Endothelial cell of umbilical vein (primary cell): ENCODE results near the gene ZNF263. TPM values are rescaled to one million over a fixed set of nuclear protein-coding genes. Genes with fewer than 3 reads are reported as not detected.
A peak's percentile ranks its signal among the peaks of the same experiment; 100 is the strongest.

Source experiments
- BruUV-seq: library from RNA; stranded (reverse); fragments of 400-500 nt; replicated peaks from 2 replicates; lab custom pipeline; 2021; lab: Mats Ljungman, UMichigan
- CTCF ChIA-PET: fragments of 300-600, 350-600 bp; sonication (Branson Sonifier 250); formaldehyde crosslinking; loops from one replicate; lab custom pipeline; 2021; ENCODE audit warnings: antibody characterized with exemption, inconsistent platforms; lab: Charles Lee
- POLR2A ChIA-PET: fragments of 300-600, 350-600 bp; sonication (Branson Sonifier 250); formaldehyde crosslinking; loops from one replicate; lab custom pipeline; 2021; ENCODE audit warnings: antibody characterized with exemption, inconsistent platforms; lab: Charles Lee
- DNase-seq: peaks from one replicate; pipeline ENCODE4 v3.0.0-alpha.2; 2011; ENCODE audit warnings: low read depth, low spot score
- FAIRE-seq: peaks from 2 replicates; lab custom pipeline; 2011; peaks lifted over from hg19 to GRCh38; lab: Jason Lieb, UNC
- H2AFZ ChIP-seq: 2 replicates; pipeline ENCODE4 v1.6.0; 2012; ENCODE audit warnings: low read depth, low read length, control low read depth, inconsistent platforms
- H3K27ac ChIP-seq: 2 replicates; pipeline ENCODE4 v1.5.1; 2011; ENCODE audit warnings: low read depth, mild to moderate bottlenecking, control low read depth, low read length, moderate library complexity; ENCODE audit not compliant: insufficient read depth
- H3K27me3 ChIP-seq, 2 experiments: 2 replicates each; pipeline versions ENCODE4 v1.6.0 to v1.6.1; 2011; ENCODE audit warnings: low read length in 2 of 2, mixed read lengths in 1 of 2; ENCODE audit not compliant: control insufficient read depth in 2 of 2, insufficient read depth in 2 of 2
- H3K36me3 ChIP-seq, 2 experiments: 2 replicates in 1 of 2; 3 replicates in 1 of 2; pipeline ENCODE4 v1.5.1; 2011; ENCODE audit warnings: low read length in 2 of 2, mild to moderate bottlenecking in 1 of 2, moderate library complexity in 1 of 2; ENCODE audit not compliant: control insufficient read depth in 2 of 2, insufficient read depth in 2 of 2; ENCODE audit errors: extremely low read depth in 1 of 2
- H3K4me1 ChIP-seq: 3 replicates; pipeline ENCODE4 v1.5.1; 2011; ENCODE audit warnings: mild to moderate bottlenecking, low read length; ENCODE audit not compliant: control insufficient read depth, insufficient read depth; ENCODE audit errors: extremely low read depth
- H3K4me2 ChIP-seq: 2 replicates; pipeline ENCODE4 v1.6.1; 2011; ENCODE audit warnings: low read length, control low read depth, mixed read lengths; ENCODE audit not compliant: insufficient read depth
- H3K4me3 ChIP-seq, 3 experiments: fragments of 200-600 bp in 1 of 3; sonication (generic), shearing (Covaris generic) in 1 of 3; replicated peaks in 1 of 3; 2 replicates each; pipeline ENCODE4 v1.5.1; 2011 to 2016; ENCODE audit warnings: control low read depth in 3 of 3, low read length in 3 of 3, mild to moderate bottlenecking in 2 of 3, inconsistent platforms in 1 of 3, low read depth in 1 of 3, moderate library complexity in 1 of 3; ENCODE audit not compliant: insufficient read depth in 1 of 3
- H3K79me2 ChIP-seq: 2 replicates; pipeline ENCODE4 v1.6.0; 2012; ENCODE audit warnings: low read length, inconsistent platforms; ENCODE audit not compliant: control insufficient read depth, insufficient read depth
- H3K9ac ChIP-seq: replicated peaks from 2 replicates; pipeline ENCODE3; 2011; ENCODE audit warnings: low read length, control low read depth; ENCODE audit not compliant: insufficient read depth; ENCODE audit errors: extremely low read depth
- H3K9me1 ChIP-seq: replicated peaks from 3 replicates; pipeline ENCODE4 v1.6.0; 2011; ENCODE audit warnings: mild to moderate bottlenecking, low read length; ENCODE audit not compliant: control insufficient read depth, insufficient read depth; ENCODE audit errors: extremely low read depth
- H3K9me3 ChIP-seq: replicated peaks from 2 replicates; pipeline ENCODE4 v1.5.1; 2012; ENCODE audit warnings: low read length, inconsistent platforms; ENCODE audit not compliant: control insufficient read depth, insufficient read depth
- H4K20me1 ChIP-seq: replicated peaks from 2 replicates; pipeline ENCODE3; 2011; ENCODE audit warnings: mild to moderate bottlenecking, low read length; ENCODE audit not compliant: control insufficient read depth, insufficient read depth; ENCODE audit errors: extremely low read depth
- CTCF ChIP-seq, 2 donors: IDR thresholded peaks; 1 replicate in 1 of 2; 2 replicates in 1 of 2; pipeline ENCODE4 v1.5.1; 2011; ENCODE audit warnings: low read length in 2 of 2, mild to moderate bottlenecking in 2 of 2, moderate library complexity in 2 of 2, control low read depth in 1 of 2, inconsistent platforms in 1 of 2, low read depth in 1 of 2; ENCODE audit not compliant: insufficient read depth in 1 of 2; ENCODE audit errors: extremely low read depth in 1 of 2
- EZH2 ChIP-seq: IDR thresholded peaks from 2 replicates; pipeline ENCODE4 v1.6.1; 2012; ENCODE audit warnings: borderline replicate concordance, low read depth, mild to moderate bottlenecking, moderate library complexity, low read length, inconsistent platforms; ENCODE audit not compliant: severe bottlenecking
- FOS ChIP-seq: IDR thresholded peaks from 2 replicates; pipeline ENCODE4 v1.6.1; 2011; ENCODE audit warnings: mild to moderate bottlenecking, low read length, moderate library complexity, borderline replicate concordance; ENCODE audit not compliant: insufficient read depth
- GATA2 ChIP-seq: IDR thresholded peaks from 2 replicates; pipeline ENCODE4 v1.7.0; 2011; ENCODE audit warnings: low read depth, mild to moderate bottlenecking, moderate library complexity, mixed read lengths, low read length; ENCODE audit not compliant: insufficient read length, insufficient read depth
- JUN ChIP-seq: IDR thresholded peaks from 2 replicates; pipeline ENCODE4 v1.6.1; 2011; ENCODE audit warnings: borderline replicate concordance, low read depth; ENCODE audit not compliant: insufficient read length, insufficient read depth
- MAX ChIP-seq: IDR thresholded peaks from 2 replicates; pipeline ENCODE4 v1.6.1; 2011; ENCODE audit not compliant: insufficient read depth, insufficient read length
- MYC ChIP-seq: IDR thresholded peaks from one replicate; pipeline ENCODE4 v1.6.1; 2011; ENCODE audit warnings: mild to moderate bottlenecking, low read depth, low read length
- POLR2A ChIP-seq: IDR thresholded peaks from 2 replicates; pipeline ENCODE4 v1.6.1; 2012; ENCODE audit warnings: low read depth, mild to moderate bottlenecking, control low read depth, low read length
- dilution Hi-C: fragments of 300-500 bp; cut with MboI; formaldehyde crosslinking; loops from one replicate; pipeline ENCODE4 v1.15.0; 2019; ENCODE audit warnings: low sequenced_read_pairs; ENCODE audit not compliant: extremely low pct_ligation_motif_present
- intact Hi-C: fragments of 100-400 bp; cut with micrococcal nuclease; formaldehyde crosslinking; loops from one replicate; pipeline ENCODE4 v1.10.0; 2022
- polyA plus RNA-seq, 4 experiments: library from polyadenylated mRNA; depleted of rRNA in 3 of 4; stranded (reverse) in 3 of 4; unstranded in 1 of 4; fragments of >200 nt; gene quantifications; 2 replicates each; pipeline versions ENCODE4 v1.2.1 to v1.2.3, GENCODE V29; 2011 to 2012; ENCODE audit warnings: missing spikeins in 1 of 4
- total RNA-seq: library from RNA; stranded (reverse); gene quantifications from 2 replicates; pipeline ENCODE4 v1.2.3, GENCODE V29; 2021

Gene ZNF263
- total and polyA plus RNA-seq, 2 donors (not counting 3 experiments of a cell fraction or from before 2014, with no cell fraction given), result 10.9 to 20.8 TPM

GRCh38 chr16:3266873-3267537 is 16.3 kb upstream of the ZNF263 start:
- H3K9me1 ChIP-seq, result no peaks in the 10 kb centered on the region
- no peak for TF ChIP-seq MAX
- TF ChIP-seq CTCF (IDR thresholded peaks at IDR 0.05; ENCODE audit: extremely low read depth in 1 of 2, insufficient read depth in 1 of 2, low read depth in 1 of 2, low read length in 2 of 2), result peak; percentile 60 to 66
- ChIA-PET CTCF (interaction anchor here (0.6 to 2.7 kb wide), 22 partner anchors 8 to 540 kb away, joined by 3 to 28 read pairs (median 4); partner anchors contain the start of genes CLUAP1, NAA60, ZNF263 and ZNF597), POLR2A (no interaction called here)
- FAIRE-seq (peak; percentile 82), DNase-seq (peak; percentile 48)
- no peak overlapping the region for H2AFZ ChIP-seq
- H3K9ac ChIP-seq, result no peak overlapping the region
- no TSS peak for BruUV-seq
- dilution Hi-C loops (no loop called here), intact Hi-C loops (no loop called here)
- no peaks in the 10 kb centered on the region for H3K36me3 ChIP-seq
- no peaks in the 10 kb centered on the region for H4K20me1 ChIP-seq
- no peaks in the 10 kb centered on the region for H3K9me3 ChIP-seq
- no peak overlapping the region for H3K4me3 ChIP-seq
- H3K27me3 ChIP-seq, result no peaks in the 10 kb centered on the region
- no peaks in the 10 kb centered on the region for H3K79me2 ChIP-seq
- H3K27ac ChIP-seq, result no peak overlapping the region
- H3K4me1 ChIP-seq, result peaks cover 3% of the 10 kb centered on the region
- no peak overlapping the region for H3K4me2 ChIP-seq

- dilution Hi-C loops, result no loop called here
- FAIRE-seq (no peak), DNase-seq (no peak)
- no peak overlapping the region for H3K27ac ChIP-seq
- intact Hi-C loops, result no loop called here
- H3K4me1 ChIP-seq, result peaks cover 3% of the 10 kb centered on the region
- H3K79me2 ChIP-seq, result no peaks in the 10 kb centered on the region
- H3K9me1 ChIP-seq, result no peaks in the 10 kb centered on the region
- H3K36me3 ChIP-seq, result no peaks in the 10 kb centered on the region
- no peak overlapping the region for H3K4me3 ChIP-seq
- no TSS peak for BruUV-seq
- POLR2A ChIA-PET, result no interaction called here
- no peaks in the 10 kb centered on the region for H3K9me3 ChIP-seq
- H2AFZ ChIP-seq, result no peak overlapping the region
- TF ChIP-seq GATA2, result no peak
- no peak for TF ChIP-seq MAX
- no peak for TF ChIP-seq JUN
- no peak for TF ChIP-seq EZH2
- TF ChIP-seq POLR2A, result no peak
- no peak for TF ChIP-seq CTCF (IDR thresholded peaks at IDR 0.05; ENCODE audit: extremely low read depth in 1 of 2, insufficient read depth in 1 of 2, low read depth in 1 of 2, low read length in 2 of 2)
- no peak for TF ChIP-seq MYC
- no peak for TF ChIP-seq FOS
- CTCF ChIA-PET, result interaction anchor here (1.3 to 2.7 kb wide), 2 partner anchors 15 to 18 kb away, joined by 3 to 21 read pairs; partner anchors contain the start of gene ZNF263
- H3K9ac ChIP-seq, result no peak overlapping the region
- H3K27me3 ChIP-seq, result no peaks in the 10 kb centered on the region
- no peaks in the 10 kb centered on the region for H4K20me1 ChIP-seq
- H3K4me2 ChIP-seq, result no peak overlapping the region
Measured at GRCh38 chr16:3268294-3268693, 15.0 kb upstream of the ZNF263 start.
